Measurements from ENCODE around the gene AEBP1.

AEBP1 gene

GRCh38 chr7:44094365-44094764 lies 9.8 kb upstream of the AEBP1 start:
- H3K4me3 ChIP-seq (ENCODE audit: control insufficient read depth, low read depth, low read length): no peak overlapping the region
- no peak for TF ChIP-seq CTCF (conservative IDR thresholded peaks at IDR 0.05; ENCODE audit: control insufficient read depth, insufficient read depth, low read depth, low read length)
- DNase-seq (ENCODE audit: low read depth): no peak

GRCh38 chr7:44094883-44095592 lies 9.1 kb upstream of the AEBP1 start:
- TF ChIP-seq CTCF (conservative IDR thresholded peaks at IDR 0.05; ENCODE audit: control insufficient read depth, insufficient read depth, low read depth, low read length): no peak
- H3K4me3 ChIP-seq (ENCODE audit: control insufficient read depth, low read depth, low read length): no peak overlapping the region
- DNase-seq (ENCODE audit: low read depth): no peak

GRCh38 chr7:44095781-44096180 lies 8.4 kb upstream of the AEBP1 start:
- no peak for TF ChIP-seq CTCF (conservative IDR thresholded peaks at IDR 0.05; ENCODE audit: control insufficient read depth, insufficient read depth, low read depth, low read length)
- no peak overlapping the region for H3K4me3 ChIP-seq (ENCODE audit: control insufficient read depth, low read depth, low read length)
- DNase-seq (ENCODE audit: low read depth): no peak

- DNase-seq (ENCODE audit: low read depth): no peak
- no peak overlapping the region for H3K4me3 ChIP-seq (ENCODE audit: control insufficient read depth, low read depth, low read length)
- no peak for TF ChIP-seq CTCF (conservative IDR thresholded peaks at IDR 0.05; ENCODE audit: control insufficient read depth, insufficient read depth, low read depth, low read length)
Measured at GRCh38 chr7:44096326-44096881, 7.7 kb upstream of the AEBP1 start.

- H3K4me3 ChIP-seq (ENCODE audit: control insufficient read depth, low read depth, low read length): no peak overlapping the region
- no peak for TF ChIP-seq CTCF (conservative IDR thresholded peaks at IDR 0.05; ENCODE audit: control insufficient read depth, insufficient read depth, low read depth, low read length)
- DNase-seq (ENCODE audit: low read depth): no peak
Measured at GRCh38 chr7:44097064-44097932, 6.8 kb upstream of the AEBP1 start.

- DNase-seq (ENCODE audit: low read depth): no peak
- no peak overlapping the region for H3K4me3 ChIP-seq (ENCODE audit: control insufficient read depth, low read depth, low read length)
- no peak for TF ChIP-seq CTCF (conservative IDR thresholded peaks at IDR 0.05; ENCODE audit: control insufficient read depth, insufficient read depth, low read depth, low read length)
Measured at GRCh38 chr7:44098092-44099068, 5.8 kb upstream of the AEBP1 start.
